Muscle layer of duodenum (tissue), 2 donors: ENCODE data around the gene WTAP.

Experiments
- H3K27ac ChIP-seq: one replicate; pipeline ENCODE4 v1.7.0; 2013; ENCODE audit warnings: mild to moderate bottlenecking, low read length
- H3K27me3 ChIP-seq: one replicate; pipeline ENCODE4 v1.7.0; 2013; ENCODE audit warnings: low read depth, mild to moderate bottlenecking, control low read depth, low read length
- H3K36me3 ChIP-seq, 2 donors: one replicate each; pipeline ENCODE4 v1.7.0; 2013; ENCODE audit warnings: low read length in 2 of 2, control low read depth in 1 of 2, mild to moderate bottlenecking in 1 of 2; ENCODE audit not compliant: insufficient read depth in 2 of 2, control insufficient read depth in 1 of 2
- H3K4me1 ChIP-seq, 2 donors: one replicate each; pipeline ENCODE4 v1.7.0; 2013; ENCODE audit warnings: low read length in 2 of 2, mild to moderate bottlenecking in 2 of 2, control low read depth in 1 of 2, moderate library complexity in 1 of 2; ENCODE audit not compliant: insufficient read depth in 2 of 2, control insufficient read depth in 1 of 2
- H3K4me3 ChIP-seq, 2 donors: one replicate each; pipeline ENCODE4 v1.7.0; 2013; ENCODE audit warnings: low read length in 2 of 2, low read depth in 1 of 2, mild to moderate bottlenecking in 1 of 2
- H3K9me3 ChIP-seq, 2 donors: one replicate each; pipeline ENCODE4 v1.7.0; 2013; ENCODE audit warnings: low read length in 2 of 2, control low read depth in 1 of 2, mild to moderate bottlenecking in 1 of 2; ENCODE audit not compliant: control insufficient read depth in 1 of 2
- donor health status: healthy.

The WTAP gene

DNA sequence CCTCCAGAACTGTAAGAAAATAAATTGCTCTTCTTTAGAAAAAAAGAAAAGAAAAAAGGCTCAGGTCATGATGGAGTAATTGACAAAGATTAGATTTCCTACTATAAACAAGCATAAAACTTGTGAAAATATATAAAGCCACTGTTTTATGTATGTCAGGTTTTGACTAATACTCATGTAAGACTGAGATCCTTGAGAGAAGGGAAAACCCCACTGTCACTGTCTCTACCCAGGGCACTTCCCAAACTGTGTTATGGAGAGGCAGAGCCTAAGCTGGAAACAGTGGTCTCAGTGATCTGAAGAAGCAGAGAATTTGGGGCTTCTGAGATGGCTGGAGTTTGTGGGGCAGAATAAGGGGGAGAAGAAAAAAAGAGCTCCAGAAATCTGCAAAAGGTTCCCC is 42.2 kb downstream of the WTAP start:
- Histone ChIP-seq H3K36me3 (peaks cover 15 to 31% of the 10 kb centered on the region in 2 donors), H3K27ac (no peak overlapping the region), H3K4me3 (no peak overlapping the region), H3K27me3 (no peaks in the 10 kb centered on the region), H3K4me1 (no peaks in the 10 kb centered on the region), H3K9me3 (no peaks in the 10 kb centered on the region)

DNA sequence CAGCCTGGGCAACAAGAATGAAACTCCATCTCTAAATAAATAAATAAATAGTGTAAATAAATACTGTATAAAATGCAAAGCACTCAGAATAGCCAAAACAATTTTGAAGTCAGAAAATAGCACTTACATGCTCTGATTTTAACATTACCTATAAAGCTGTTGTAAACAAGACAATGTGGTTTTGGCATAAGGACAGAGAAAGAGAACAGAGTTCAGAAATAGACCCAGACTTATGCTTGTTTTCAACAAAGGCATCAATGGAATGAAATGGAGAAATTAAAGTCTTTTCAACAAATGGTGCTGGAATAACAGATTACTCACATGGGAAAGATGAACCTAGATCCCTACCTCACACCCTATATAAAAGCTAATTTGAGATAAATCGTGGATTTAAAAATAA is 44.9 kb downstream of the WTAP start:
- H3K9me3 ChIP-seq: no peaks in the 10 kb centered on the region
- H3K4me3 ChIP-seq: no peak overlapping the region
- no peak overlapping the region for H3K27ac ChIP-seq
- peaks cover 18 to 33% of the 10 kb centered on the region in 2 donors for H3K36me3 ChIP-seq
- no peaks in the 10 kb centered on the region for H3K27me3 ChIP-seq
- no peaks in the 10 kb centered on the region for H3K4me1 ChIP-seq

DNA sequence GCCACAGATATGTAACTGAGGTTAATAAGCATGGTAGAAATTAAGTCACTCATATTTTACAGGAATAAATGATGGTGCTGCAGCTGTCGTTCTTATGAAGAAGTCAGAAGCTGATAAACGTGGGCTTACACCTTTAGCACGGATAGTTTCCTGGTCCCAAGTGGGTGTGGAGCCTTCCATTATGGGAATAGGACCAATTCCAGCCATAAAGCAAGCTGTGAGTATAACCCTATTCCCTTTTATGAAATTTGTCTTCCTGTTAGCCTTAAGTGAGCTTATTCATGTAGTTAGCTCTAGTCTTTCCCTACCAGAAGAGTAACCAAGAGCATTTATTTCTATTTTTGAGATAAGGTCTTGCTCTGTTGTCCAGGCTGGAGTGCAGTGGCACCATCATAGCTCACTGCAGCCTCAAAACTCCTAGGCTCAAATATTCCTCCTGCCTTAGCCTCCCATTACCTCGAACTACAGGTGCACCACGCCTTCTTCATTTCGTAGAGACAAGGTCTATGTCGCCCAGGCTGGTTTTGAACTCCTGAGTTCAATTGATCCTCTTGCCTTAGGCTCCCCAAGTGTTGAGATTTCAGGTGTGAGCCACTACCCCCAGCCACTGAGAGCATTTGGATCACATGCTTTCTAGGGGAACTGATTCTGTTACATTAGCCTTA is 50.1 kb downstream of the WTAP start:
- H3K4me3 ChIP-seq: no peak overlapping the region
- no peak overlapping the region for H3K27ac ChIP-seq
- peaks cover 51 to 58% of the 10 kb centered on the region in 2 donors for H3K36me3 ChIP-seq
- no peaks in the 10 kb centered on the region for H3K4me1 ChIP-seq
- H3K27me3 ChIP-seq: no peaks in the 10 kb centered on the region
- H3K9me3 ChIP-seq: no peaks in the 10 kb centered on the region

DNA sequence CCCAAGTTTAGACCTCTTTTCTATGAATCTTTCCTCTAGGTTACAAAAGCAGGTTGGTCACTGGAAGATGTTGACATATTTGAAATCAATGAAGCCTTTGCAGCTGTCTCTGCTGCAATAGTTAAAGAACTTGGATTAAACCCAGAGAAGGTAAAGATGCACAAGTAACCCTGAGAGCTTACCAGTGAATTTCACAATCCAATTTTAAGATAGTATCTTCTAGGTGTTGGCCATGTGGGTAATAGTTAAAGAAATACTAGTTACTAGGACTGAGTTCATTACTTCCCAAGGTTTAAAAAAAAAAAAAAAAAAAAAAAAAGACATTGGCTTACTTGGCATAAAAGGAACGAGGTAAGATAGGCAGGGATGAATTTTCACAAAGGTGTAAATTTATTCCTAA is 50.8 kb downstream of the WTAP start:
- Histone ChIP-seq H3K4me3 (no peak overlapping the region), H3K9me3 (no peaks in the 10 kb centered on the region), H3K27ac (no peak overlapping the region), H3K36me3 (peaks cover 58 to 65% of the 10 kb centered on the region in 2 donors), H3K4me1 (no peaks in the 10 kb centered on the region), H3K27me3 (no peaks in the 10 kb centered on the region)

DNA sequence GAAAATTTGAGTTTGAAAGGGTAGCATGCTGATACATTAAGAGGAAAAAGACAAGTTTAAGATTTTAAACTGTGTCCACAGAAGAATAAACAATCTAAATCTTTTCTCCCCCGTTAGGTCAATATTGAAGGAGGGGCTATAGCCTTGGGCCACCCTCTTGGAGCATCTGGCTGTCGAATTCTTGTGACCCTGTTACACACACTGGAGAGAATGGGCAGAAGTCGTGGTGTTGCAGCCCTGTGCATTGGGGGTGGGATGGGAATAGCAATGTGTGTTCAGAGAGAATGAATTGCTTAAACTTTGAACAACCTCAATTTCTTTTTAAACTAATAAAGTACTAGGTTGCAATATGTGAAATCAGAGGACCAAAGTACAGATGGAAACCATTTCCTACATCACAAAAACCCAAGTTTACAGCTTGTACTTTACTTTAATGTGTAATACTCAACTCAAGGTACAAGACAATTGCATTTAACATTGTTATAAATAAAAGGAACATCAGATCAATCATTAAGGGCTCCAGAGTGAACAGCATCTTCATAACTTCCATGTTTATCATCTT is 51.3 kb downstream of the WTAP start:
- no peaks in the 10 kb centered on the region for H3K27me3 ChIP-seq
- H3K4me3 ChIP-seq: no peak overlapping the region
- H3K4me1 ChIP-seq: no peaks in the 10 kb centered on the region
- peaks cover 61 to 69% of the 10 kb centered on the region in 2 donors for H3K36me3 ChIP-seq
- no peaks in the 10 kb centered on the region for H3K9me3 ChIP-seq
- H3K27ac ChIP-seq: no peak overlapping the region

DNA sequence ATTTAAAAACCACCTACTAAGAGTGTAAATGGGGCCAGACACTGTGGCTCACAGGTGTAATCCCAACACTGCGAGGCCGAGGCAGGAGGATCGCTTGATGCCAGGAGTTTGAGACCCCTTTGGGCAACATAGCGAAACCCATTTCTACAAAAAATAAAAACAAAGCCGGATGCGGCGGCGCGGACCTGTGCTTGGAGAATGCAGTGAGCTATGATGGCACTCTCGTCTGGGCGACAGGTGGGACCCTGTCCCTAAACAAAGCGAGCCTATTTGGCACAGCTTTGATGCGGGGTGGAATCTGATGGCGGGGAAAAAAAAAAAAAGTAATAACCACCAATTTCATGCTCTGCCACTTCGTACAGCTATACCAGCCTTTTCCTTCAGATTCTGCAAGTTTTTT is 61.0 kb downstream of the WTAP start:
- peak overlapping the region; percentile 73 for H3K27ac ChIP-seq
- H3K4me3 ChIP-seq: peak overlapping the region; percentile 96 to 97
- no peaks in the 10 kb centered on the region for H3K9me3 ChIP-seq
- H3K27me3 ChIP-seq: no peaks in the 10 kb centered on the region
- H3K4me1 ChIP-seq: peaks cover 22 to 47% of the 10 kb centered on the region in 2 donors
- H3K36me3 ChIP-seq: peaks cover 28 to 33% of the 10 kb centered on the region in 2 donors

DNA sequence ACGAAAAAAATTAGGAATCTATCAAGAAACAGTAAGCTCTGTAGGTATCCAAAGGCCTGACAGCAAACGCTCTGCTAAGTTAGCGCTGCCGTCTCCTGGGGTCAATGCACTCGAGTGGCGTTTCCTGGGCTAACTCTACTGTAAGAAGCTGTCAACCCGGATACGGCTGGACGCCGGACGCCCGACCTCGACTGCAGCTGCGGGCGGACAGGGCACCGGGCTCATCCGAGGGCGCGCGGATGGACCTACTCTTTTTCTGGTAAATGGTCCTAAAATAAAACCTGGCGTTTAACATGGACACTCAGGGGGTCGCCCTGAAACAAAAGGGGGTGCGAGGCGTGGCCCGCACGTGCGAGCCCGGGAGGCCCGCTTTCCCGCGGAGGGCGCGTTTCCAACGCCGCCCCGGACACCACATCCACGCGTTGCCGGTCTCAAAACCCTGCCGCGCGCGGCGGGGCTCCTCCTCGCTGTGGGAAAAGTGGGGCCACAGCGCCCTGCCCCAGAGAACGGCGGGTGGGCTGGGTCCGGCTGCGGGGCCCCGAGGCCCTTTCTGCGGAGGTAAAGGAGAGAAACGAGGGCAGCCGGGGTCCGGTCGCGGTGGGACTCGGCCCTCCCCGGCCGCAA is 61.6 kb downstream of the WTAP start:
- Histone ChIP-seq H3K4me1 (peaks cover 22 to 47% of the 10 kb centered on the region in 2 donors), H3K9me3 (no peaks in the 10 kb centered on the region), H3K27ac (peak overlapping the region; percentile 73), H3K36me3 (peaks cover 22 to 27% of the 10 kb centered on the region in 2 donors), H3K27me3 (no peaks in the 10 kb centered on the region), H3K4me3 (peak overlapping the region; percentile 96 to 97)

GRCh38 chr6:159789377-159790148 is 62.3 kb downstream of the WTAP start, which contains the start of gene TCP1:
TCP1 (minus strand) TSS chr6:159789602; CDS start chr6:159789468, 134 bp downstream.
- Histone ChIP-seq H3K4me3 (peak within 1 kb of the TSS; percentile 96 to 97), H3K36me3 (peaks cover 20 to 22% of the 10 kb centered on the region in 2 donors)

GRCh38 chr6:159790149-159790955 is 63.0 kb downstream of the WTAP start, which contains the start of gene MRPL18:
MRPL18 (plus strand) TSS chr6:159790467; CDS start chr6:159790588, 121 bp downstream.
- Histone ChIP-seq H3K9me3 (no peaks in the 10 kb centered on the region), H3K4me1 (peaks cover 22 to 47% of the 10 kb centered on the region in 2 donors), H3K36me3 (peaks cover 14% of the 10 kb centered on the region in 2 donors), H3K4me3 (peak within 1 kb of the TSS; percentile 96 to 97), H3K27me3 (no peaks in the 10 kb centered on the region), H3K27ac (peak within 1 kb of the TSS; percentile 98)

More at GRCh38 chr6:159789377-159790148, 62.3 kb downstream of the WTAP start, which contains the start of gene TCP1:
- Histone ChIP-seq H3K27me3 (no peaks in the 10 kb centered on the region), H3K4me1 (peaks cover 22 to 47% of the 10 kb centered on the region in 2 donors), H3K27ac (peak within 1 kb of the TSS; percentile 98), H3K9me3 (no peaks in the 10 kb centered on the region)

GRCh38 chr6:159790956-159791598 is 63.8 kb downstream of the WTAP start:
- peak overlapping the region; percentile 96 to 97 for H3K4me3 ChIP-seq
- H3K27ac ChIP-seq: peak overlapping the region; percentile 98
- H3K4me1 ChIP-seq: peaks cover 22 to 44% of the 10 kb centered on the region in 2 donors
- H3K9me3 ChIP-seq: no peaks in the 10 kb centered on the region
- peaks cover 7 to 8% of the 10 kb centered on the region in 2 donors for H3K36me3 ChIP-seq
- H3K27me3 ChIP-seq: no peaks in the 10 kb centered on the region
